ENCODE measurements around the gene DNAJA2.

DNAJA2 gene

GRCh38 chr16:46973207-46973995 lies at the start of gene DNAJA2:
Gene DNAJA2, minus strand, starts transcription at chr16:46973674. Its CDS starts 102 bp downstream, at chr16:46973572.
- H3K36me3 ChIP-seq (replicated peaks), result peaks cover 17% of the 10 kb centered on the region
- TF ChIP-seq, protein P1, sequence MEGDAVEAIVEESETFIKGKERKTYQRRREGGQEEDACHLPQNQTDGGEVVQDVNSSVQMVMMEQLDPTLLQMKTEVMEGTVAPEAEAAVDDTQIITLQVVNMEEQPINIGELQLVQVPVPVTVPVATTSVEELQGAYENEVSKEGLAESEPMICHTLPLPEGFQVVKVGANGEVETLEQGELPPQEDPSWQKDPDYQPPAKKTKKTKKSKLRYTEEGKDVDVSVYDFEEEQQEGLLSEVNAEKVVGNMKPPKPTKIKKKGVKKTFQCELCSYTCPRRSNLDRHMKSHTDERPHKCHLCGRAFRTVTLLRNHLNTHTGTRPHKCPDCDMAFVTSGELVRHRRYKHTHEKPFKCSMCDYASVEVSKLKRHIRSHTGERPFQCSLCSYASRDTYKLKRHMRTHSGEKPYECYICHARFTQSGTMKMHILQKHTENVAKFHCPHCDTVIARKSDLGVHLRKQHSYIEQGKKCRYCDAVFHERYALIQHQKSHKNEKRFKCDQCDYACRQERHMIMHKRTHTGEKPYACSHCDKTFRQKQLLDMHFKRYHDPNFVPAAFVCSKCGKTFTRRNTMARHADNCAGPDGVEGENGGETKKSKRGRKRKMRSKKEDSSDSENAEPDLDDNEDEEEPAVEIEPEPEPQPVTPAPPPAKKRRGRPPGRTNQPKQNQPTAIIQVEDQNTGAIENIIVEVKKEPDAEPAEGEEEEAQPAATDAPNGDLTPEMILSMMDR (IDR thresholded peaks at IDR 0.05; ENCODE audit: low read depth, low read length, missing control alignments), result no peak
- H3K27me3 ChIP-seq (replicated peaks), result no peaks in the 10 kb centered on the region
- in situ Hi-C loops (cut with HindIII; ENCODE audit: low pct_ligation_motif_present, low sequenced_read_pairs), result no loop called here
- H3K27ac ChIP-seq, result peak within 1 kb of the TSS; percentile 93
- peak within 1 kb of the TSS; percentile 83 for H3K4me3 ChIP-seq (ENCODE audit: low read depth, low read length)
- peak; percentile 81 for DNase-seq

DNA sequence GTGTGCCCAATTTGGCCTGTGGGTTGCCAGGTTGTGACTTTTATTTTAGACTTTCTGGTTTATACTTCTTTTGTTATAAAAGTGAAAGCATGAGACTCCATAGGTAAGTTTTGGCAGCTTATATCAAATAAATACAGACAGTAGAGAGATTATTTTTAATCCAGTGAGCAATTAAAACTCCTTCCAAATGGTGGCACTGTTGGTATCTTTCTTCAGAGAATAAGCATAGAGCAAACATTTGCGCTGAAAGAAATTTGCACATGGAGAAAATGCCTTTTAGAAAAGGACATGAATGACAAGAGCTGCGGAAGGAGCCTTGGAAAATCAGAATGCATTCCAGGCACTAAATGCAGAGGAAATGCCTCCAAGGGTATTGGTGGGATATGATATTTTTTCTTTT lies 46.1 kb upstream of the DNAJA2 start:
- H3K36me3 ChIP-seq (replicated peaks), result no peaks in the 10 kb centered on the region
- no peak for DNase-seq
- H3K27ac ChIP-seq, result no peak overlapping the region
- no peak overlapping the region for H3K4me3 ChIP-seq (ENCODE audit: low read depth, low read length)
- TF ChIP-seq, protein P1 (IDR thresholded peaks at IDR 0.05; ENCODE audit: low read depth, low read length, missing control alignments), result peak; percentile 23
- in situ Hi-C loops (cut with HindIII; ENCODE audit: low pct_ligation_motif_present, low sequenced_read_pairs), result no loop called here
- H3K27me3 ChIP-seq (replicated peaks), result no peaks in the 10 kb centered on the region

DNA sequence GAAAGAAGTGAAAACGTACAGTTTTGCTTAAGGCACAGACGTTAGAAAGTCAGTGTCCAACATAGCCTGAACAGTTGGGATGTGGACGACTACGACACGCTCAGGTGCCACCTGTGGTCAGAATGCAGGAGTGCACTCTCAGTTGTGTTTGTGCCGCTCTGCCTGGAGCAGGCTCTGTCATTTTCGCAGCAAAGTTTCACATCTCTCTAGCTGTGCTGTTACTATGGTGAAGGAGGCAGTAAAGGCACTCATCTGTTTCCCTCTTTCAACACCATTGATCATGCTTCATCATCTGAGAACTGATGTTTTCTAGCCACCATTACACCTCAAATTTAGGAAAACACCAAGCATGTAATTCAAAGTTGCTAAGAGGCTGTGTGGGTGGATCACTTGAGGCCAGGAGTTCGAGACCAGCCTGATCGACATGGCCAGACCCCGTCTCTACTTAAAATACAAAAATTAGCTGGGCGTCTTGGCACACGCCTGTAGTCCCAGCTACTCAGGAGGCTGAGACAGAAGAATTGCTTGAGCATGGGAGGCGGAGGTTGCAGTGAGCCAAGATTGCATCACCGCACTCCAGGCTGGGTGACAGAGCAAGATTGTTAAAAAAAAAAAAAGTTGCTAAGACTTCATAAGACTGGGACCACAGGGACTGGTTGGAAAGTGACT lies 44.9 kb upstream of the DNAJA2 start:
- H3K27ac ChIP-seq, result no peak overlapping the region
- H3K4me3 ChIP-seq (ENCODE audit: low read depth, low read length), result no peak overlapping the region
- TF ChIP-seq, protein P1 (IDR thresholded peaks at IDR 0.05; ENCODE audit: low read depth, low read length, missing control alignments), result peak; percentile 59
- peak; percentile 7 for DNase-seq
- no peaks in the 10 kb centered on the region for H3K27me3 ChIP-seq (replicated peaks)
- in situ Hi-C loops (cut with HindIII; ENCODE audit: low pct_ligation_motif_present, low sequenced_read_pairs), result no loop called here
- no peaks in the 10 kb centered on the region for H3K36me3 ChIP-seq (replicated peaks)

DNA sequence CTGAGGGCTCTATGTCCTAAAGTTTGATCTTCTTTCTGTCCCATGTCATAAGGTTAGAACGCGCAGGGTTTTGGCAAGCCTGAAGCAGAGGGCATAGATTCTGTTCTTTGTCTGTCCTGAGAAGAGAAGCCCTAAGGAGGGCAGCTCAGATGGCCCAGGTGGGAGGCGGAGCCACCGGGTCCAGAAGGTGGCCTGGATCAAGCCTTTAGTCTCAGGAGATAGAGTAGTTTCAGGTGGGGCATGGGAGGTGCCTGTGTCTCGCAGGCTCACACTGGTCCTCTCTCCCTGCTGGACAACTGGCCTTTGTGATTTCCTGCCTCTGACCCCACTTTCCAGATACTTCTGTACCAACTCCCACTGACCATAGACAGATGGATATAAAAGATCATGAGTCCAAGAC lies 44.2 kb upstream of the DNAJA2 start:
- in situ Hi-C loops (cut with HindIII; ENCODE audit: low pct_ligation_motif_present, low sequenced_read_pairs), result no loop called here
- no peak for DNase-seq
- H3K4me3 ChIP-seq (ENCODE audit: low read depth, low read length), result no peak overlapping the region
- TF ChIP-seq, protein P1 (IDR thresholded peaks at IDR 0.05; ENCODE audit: low read depth, low read length, missing control alignments), result no peak
- no peaks in the 10 kb centered on the region for H3K36me3 ChIP-seq (replicated peaks)
- no peaks in the 10 kb centered on the region for H3K27me3 ChIP-seq (replicated peaks)
- H3K27ac ChIP-seq, result no peak overlapping the region

GRCh38 chr16:47016700-47017133 lies 43.2 kb upstream of the DNAJA2 start:
- TF ChIP-seq, protein P1 (IDR thresholded peaks at IDR 0.05; ENCODE audit: low read depth, low read length, missing control alignments), result no peak
- no peak overlapping the region for H3K27ac ChIP-seq
- H3K27me3 ChIP-seq (replicated peaks), result no peaks in the 10 kb centered on the region
- no peak overlapping the region for H3K4me3 ChIP-seq (ENCODE audit: low read depth, low read length)
- in situ Hi-C loops (cut with HindIII; ENCODE audit: low pct_ligation_motif_present, low sequenced_read_pairs), result no loop called here
- no peak for DNase-seq
- H3K36me3 ChIP-seq (replicated peaks), result no peaks in the 10 kb centered on the region

Data from brain microvascular endothelial cell (primary cell).